ENCODE measurements around the gene DTD1. TPM values are rescaled to one million over a fixed set of nuclear protein-coding genes. Genes with fewer than 3 reads are reported as not detected.
A peak's percentile ranks its signal among the peaks of the same experiment; 100 is the strongest.

Gene DTD1, protein sequence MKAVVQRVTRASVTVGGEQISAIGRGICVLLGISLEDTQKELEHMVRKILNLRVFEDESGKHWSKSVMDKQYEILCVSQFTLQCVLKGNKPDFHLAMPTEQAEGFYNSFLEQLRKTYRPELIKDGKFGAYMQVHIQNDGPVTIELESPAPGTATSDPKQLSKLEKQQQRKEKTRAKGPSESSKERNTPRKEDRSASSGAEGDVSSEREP
- total RNA-seq (2014; rRNA removed; shearing (Covaris generic)), result 48.0 and 50.0 TPM in 2 replicates

DNA sequence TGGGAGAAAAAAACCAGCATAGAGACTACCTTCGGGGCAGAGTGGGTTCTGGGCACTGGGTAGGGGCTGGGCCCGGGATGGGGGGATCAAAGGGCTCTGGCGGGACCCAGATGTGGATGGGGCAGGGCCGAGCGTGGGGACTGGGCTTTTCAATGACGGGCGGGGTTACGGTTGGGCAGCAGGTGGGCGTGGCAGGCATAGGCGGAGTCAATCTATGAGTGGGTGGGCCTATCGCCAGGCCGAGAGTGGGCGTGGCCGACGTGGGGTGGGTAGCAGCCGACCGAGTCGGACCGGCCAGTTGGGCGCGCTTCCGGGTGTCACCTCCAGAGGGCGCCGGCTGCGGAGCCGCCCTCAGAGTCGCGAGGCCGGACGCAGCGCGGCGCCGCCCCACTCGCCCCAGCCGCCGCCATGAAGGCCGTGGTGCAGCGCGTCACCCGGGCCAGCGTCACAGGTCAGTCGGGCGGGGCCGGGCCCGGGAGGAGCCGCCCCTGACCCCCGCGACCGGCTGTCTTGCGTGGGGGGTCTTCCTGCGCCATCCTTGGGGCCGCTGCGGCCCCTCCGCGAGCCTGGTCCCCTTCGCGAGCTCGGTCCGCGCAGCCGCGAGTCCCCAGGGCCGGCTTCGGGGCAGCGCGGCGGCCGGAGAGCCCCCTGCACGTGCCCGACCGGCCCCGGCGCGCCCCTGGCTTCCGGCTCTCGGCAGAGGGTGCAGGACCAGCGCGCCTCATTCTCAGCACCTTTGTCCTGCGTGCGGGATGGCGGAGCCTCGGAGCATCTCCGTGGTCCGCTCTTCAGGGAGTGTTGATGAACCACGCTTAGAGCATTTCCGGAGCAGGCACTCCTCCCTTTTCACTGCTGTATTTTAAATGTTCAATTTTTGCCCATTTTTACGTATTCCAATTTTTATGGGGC is at the start of gene DTD1:
DTD1 (plus strand) TSS at position 390 of the 909 bp plus-strand sequence; CDS start at position 409, 19 bp downstream.
- peak; percentile 86 for DNase-seq (ENCODE audit: low spot score)

DNA sequence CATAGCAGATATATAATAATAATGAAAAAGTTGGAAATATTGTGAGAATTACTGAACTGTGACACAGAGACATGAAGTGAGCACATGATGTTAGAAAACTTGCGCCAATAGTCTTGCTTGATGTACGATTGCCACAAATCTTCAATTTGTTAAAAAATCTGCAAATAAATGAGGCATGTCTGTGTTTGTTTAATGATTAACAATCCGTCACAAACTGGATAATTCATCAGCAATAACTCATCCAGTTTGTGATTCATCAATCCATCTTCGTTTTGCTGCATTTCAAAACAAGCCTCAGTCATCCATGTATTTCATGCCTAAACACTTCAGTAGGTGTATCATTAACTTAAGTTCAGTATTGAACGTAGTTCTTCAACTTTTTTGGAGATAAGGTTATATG is 46.1 kb upstream of the DTD1 start:
- no peak for DNase-seq (ENCODE audit: low spot score)

DNA sequence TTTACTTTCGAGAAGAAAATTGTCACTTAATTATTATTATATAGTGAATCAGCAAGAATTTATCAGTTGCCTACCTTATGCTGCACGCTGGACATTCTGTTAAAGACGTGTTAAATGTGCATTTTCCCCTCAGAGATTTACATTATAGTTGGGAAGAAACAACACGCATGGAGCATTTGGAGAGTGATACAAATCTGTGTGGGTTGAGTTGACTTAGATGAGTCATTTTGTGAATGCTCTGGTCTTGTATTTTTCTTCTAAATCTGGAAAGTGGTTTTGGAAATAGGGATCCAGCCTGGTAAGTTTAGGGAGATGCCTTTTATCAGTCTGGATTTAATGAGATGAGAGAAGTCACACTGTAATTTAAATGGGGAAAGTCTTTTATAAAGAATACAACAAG is 44.6 kb upstream of the DTD1 start:
- DNase-seq (ENCODE audit: low spot score), result no peak

DNA sequence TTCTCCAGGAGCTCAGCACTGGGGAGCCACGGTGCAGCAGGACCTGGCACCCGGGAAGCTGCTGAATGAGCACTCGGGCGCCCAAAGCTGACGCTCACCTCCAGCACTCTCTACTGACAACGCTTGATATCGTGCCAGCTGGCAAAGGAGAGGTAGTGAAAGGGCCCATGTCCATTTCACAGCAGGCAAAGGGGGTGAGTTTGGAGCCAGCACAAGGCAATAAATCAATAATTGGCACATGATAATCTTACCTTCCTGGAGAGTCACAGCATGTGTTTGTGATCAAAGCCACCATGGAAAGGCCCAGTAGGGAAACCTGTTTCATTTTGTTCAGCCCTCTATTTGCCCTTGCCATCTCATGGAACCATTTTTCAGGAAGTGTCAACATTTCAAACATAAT is 43.9 kb upstream of the DTD1 start:
- no peak for DNase-seq (ENCODE audit: low spot score)

DNA sequence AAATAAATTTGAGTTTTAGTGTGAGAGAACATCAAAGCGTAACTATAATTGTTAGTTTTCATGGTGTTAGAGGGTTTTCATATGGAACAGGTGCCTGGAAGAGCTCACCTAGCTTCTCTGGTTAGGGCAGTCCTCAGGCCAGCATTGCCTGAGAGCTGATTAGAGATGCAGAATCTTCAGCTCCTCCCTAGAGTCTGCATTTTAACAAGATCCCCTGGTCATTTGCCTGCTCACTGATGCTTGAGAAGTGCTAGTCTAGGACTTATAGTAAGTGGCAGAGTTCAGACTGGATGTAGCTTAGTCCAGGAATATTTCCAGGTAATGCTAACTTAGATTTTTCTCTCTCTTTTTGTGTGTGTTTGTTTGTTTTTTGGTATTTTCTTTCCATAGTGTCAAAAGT is 42.3 kb upstream of the DTD1 start:
- no peak for DNase-seq (ENCODE audit: low spot score)

DNA sequence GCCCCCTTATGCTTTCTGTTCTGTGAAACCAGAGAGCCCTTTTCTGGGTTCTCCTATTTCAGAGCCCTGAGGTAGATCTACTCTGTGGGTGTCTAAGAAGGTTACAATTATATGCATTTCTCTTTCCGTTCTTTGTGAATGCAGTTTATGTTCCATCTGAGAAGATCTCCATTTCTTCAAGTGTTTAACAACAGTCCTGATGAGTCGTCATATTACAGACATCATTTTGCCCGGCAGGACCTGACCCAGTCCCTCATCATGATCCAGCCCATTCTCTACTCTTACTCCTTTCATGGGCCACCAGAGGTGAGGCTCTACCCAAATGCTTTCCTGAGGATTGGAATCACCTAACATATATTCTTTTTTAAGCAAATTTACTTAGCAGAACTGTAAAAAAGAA is 39.4 kb upstream of the DTD1 start:
- DNase-seq (ENCODE audit: low spot score), result no peak

DNA sequence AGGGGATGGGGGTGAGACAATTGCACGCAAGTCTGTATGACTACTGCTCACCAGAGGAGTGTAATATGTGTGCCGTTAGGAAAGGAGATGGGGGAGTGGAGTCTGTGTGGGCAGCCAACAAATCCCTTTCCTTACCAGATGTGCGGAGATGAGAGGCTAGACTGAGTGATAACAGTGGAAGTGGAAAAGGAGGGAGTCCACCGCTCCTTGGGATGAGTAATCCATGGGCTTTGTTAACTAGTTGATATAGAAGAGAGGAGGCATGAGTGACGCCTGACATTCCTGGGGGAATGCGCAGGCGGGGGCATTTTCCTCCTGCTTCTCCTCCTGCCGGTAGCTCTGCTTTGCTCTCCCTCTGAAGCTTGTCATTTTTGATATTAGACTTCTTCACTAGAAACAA is 34.1 kb upstream of the DTD1 start:
- DNase-seq (ENCODE audit: low spot score), result no peak

DNA sequence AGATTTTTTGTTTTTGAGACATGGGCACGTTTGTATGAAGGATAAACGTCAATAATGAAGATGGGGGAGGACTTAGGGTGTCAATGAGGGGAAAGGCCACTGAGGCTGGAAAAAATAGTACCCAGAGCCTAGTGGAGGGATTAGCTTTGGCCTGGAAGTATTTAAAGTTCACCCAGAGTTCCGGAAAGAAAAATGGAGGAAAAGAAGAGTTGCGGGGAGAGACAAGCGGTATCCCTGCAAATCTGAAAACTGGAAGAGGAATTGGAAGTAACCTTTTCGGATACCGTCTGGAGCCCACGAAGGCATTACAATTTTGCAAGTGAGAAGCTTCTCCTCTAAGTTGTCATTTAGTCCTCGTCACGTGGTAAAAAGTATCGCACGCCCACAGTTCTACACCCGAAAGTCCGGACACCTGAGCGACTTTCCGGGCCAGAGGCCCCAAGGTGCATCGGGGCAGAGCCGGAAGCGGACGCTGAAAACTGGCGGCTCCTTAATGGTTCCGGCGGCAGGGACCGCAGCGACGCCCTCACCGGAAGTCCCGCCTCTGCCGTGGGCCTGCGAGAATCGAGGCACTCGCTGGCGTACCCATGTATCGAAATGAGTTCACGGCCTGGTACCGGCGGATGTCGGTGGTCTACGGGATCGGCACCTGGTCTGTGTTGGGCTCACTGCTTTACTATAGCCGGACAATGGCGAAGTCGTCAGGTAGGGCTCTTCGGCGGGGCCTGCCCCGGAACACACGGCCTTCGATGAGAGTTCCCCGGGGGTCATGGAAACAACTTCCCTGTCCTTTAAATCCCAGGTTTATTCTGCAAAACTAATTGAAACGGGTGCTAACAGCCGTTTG is 20.7 kb upstream of the DTD1 start, which contains the start of gene SMIM26:
SMIM26 (plus strand) TSS at position 541 of the 847 bp plus-strand sequence; CDS start at position 588, 47 bp downstream.
- DNase-seq (ENCODE audit: low spot score), result peak; percentile 96

DNA sequence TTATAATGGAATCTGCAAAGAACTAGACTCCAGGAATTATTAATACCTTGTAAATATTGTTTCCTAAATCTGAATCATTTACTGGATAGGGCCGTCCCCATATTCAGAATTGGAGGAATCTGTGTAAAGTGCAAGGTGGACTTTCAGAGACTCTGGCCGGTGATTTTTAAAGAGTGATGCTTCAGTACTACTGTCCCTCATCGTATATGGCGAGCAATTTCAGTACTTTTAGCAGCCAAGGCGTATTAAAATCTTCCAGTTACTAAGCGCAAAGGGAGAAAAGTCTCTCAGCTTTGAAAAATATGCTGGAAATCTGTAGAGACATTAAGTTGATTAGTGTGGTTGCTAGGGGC is 20.1 kb upstream of the DTD1 start:
- DNase-seq (ENCODE audit: low spot score), result no peak

DNA sequence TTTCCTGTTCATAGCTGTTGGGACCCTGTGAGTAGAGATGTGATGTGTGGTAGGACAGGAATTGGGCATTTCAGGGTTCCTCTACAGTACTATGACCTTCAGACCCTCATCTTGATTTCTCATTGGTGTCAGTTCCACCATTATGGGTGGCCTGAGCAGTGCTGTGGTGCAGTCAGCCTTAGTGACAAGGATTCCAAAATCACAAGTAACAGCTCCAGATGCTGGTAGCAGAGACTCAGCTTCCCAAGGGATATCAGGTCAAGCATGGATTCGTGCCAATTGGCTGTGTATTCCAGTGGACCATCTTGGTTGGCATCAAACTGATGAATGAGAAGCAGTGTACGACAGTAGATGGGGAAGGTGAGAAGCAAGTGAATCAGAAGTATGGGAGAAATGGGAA is 16.8 kb upstream of the DTD1 start:
- no peak for DNase-seq (ENCODE audit: low spot score)

DNA sequence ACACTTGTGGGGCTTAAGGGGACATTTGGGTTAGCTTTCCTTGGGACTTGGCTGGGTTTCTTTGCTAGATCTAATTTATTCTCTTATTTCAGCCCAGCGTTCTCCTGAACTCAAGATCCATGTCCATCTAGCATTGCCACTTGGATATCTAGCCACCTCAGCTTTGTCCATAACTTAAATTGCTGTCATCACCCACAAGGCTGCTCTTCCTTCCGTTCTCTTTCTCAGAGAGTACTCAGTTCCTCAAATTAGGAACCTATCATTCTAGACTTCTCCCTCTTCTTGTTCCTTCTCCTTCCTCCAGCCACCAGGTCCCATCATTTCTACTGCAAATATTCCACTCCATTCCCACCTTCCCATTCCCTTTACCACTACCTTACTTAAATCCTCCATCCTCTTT is 16.3 kb upstream of the DTD1 start:
- no peak for DNase-seq (ENCODE audit: low spot score)

DNA sequence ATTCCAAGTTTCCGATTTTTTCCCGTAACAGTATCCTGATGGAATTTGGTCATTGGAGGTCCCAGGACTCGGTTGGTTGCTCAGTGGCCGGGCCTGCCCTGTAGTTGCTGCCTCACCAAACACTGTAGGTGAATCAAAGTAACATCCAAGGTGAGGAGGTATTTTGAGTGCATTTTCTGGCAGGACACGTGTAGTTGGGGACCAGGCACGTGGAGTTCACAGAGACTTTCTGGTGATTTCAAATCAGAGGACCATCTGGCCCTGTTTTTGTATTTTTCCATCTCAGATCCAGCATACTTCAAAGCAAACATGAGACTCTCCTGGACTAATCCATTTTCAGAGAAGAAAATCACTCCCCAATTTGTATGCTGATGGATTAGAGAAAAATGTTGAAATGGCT is 9.9 kb upstream of the DTD1 start:
- DNase-seq (ENCODE audit: low spot score), result no peak

DNA sequence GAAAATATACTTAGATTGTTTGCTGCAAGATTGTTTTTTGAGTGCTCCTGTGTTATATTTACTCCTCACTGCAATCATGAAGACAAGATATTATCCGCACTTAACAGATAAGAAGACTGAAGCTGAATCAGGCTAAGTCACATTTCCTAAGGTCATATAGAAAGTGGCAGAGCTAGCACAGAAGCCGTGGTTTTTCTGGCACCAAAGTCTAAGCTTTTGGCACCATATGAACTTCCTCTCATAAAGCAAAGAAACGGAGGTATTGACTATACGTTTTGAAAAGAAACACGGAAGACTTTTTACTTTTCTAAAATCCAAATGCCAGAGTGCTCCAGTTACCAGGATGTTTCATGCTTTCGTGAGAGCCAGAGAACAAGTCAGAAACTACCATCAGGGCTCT is 9.3 kb upstream of the DTD1 start:
- no peak for DNase-seq (ENCODE audit: low spot score)

DNA sequence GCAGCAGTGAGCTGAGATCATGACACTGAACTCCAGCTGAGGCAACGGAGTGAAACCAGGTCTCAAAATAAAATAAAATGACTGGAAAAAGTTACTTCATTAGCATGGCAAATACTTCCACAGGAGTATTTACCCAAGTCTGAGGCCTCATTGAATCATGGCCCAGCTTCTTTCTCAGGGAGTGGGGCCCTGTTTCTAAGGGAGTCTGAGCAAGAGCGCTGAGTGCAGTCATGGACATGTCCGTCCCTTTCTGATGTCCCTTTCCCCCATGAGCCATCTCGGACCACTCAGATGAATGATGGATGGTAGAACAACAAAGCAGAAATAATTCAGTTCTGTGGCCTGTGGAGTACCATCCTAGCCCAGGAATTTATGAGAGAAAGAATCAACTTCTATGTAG is 7.8 kb upstream of the DTD1 start:
- no peak for DNase-seq (ENCODE audit: low spot score)

DNA sequence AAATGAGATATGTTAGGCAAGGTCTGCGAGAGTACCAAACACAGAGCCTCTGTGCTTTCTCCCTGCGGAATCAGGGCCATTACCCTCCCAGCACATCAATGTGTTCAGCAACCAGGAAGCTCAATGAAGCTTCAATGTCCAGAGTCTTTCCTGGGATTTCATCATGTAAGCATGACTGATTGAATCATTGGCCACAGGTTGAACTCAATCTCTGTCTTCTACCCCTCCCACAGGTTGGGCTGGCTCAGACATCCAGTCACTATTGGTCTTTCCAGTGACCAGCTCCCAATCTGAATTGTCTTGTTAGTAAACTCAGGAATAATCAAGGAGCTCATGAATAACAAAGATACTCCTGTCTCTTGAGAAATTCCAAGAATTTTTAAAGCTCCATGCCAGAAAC is 2.7 kb upstream of the DTD1 start:
- peak; percentile 20 for DNase-seq (ENCODE audit: low spot score)

DNA sequence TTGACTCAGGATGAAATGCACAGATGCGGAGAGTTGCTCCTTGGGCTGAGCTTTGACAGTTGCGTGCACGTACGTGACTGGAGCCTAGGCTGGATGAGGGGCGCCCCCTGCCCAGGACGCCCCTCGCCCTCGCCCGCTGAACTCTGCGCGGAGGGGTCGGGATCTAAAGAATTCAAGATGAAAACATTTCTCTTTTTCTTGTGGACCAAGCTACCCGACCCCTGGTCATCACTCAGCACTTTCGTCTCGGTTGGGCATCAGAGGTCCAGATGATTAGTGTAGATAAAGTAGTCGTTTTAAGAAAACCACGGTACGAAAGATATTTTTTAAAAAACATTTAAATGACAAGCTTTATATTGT is 700 bp downstream of the DTD1 start:
- DNase-seq (ENCODE audit: low spot score), result no peak

DNA sequence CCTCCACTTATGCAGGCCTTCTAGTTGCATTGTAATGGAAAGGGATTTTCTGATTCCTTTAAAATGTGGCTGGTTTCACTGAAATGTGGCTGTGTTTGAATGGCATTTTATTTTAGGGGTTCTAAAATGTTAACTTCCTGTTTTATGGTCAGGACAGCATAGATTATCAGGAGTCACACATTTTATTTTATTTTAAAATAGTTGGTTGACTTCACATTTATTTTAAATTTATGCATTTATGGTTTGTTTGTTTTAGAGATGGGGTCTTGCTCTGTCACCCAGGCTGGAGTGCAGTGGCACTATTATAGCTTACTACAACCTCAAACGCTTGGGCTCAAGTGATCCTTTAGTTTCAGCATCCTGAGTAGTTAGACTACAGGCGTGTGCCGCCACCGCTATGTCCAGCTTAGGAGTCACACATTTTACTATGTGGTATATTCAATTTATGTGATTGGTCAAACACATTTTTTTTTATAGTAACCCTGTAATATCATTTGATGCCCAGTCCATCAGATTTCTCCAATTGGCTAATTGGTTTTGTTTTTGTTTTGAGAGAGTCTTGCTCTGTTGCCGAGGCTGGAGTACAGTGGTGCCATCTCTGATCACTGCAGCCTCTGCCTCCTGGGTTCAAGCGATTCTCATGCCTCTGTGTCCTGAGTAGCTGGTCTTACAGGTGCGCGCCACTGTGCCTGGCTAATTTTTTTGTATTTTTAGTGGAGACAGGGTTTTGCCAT is 2.3 kb downstream of the DTD1 start:
- DNase-seq (ENCODE audit: low spot score), result no peak

DNA sequence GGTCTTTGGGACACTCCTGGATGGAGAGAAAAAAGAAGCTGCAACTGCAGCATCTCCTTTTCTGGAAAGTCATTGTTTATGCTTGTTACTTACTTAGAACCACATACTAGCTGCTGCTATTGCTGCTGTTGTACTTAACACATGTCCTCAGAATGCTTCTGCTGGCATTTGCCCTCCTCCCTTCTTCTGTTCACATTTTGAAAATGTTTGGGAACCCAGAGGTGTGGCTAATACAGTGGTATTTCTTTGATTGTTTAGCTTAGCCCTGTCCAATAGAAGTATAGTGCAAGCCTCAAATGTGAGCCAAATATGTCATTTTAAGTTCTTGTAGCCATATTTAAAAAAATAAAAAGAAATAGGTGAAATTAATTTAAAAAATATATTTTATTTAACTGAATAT is 8.4 kb downstream of the DTD1 start:
- DNase-seq (ENCODE audit: low spot score), result no peak

DNA sequence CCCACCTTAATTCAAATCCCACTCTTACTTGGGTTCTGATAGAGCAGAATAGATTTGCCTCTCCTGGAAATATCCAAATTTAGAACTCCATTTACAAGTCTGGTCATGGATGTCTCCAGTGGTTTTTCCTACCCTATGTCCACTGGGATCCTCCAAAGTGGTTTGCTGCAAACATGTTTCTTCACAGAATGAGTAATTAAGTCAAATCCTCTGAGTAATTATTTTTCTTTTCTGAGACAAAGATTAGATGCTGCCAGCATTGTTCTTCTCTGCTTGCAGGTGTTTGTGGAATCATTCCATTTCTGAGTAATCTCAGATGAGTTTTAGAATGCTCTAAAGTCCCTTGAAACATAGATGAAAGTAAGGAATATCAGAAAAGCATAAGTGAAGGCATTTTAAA is 21.9 kb downstream of the DTD1 start:
- DNase-seq (ENCODE audit: low spot score), result no peak

DNA sequence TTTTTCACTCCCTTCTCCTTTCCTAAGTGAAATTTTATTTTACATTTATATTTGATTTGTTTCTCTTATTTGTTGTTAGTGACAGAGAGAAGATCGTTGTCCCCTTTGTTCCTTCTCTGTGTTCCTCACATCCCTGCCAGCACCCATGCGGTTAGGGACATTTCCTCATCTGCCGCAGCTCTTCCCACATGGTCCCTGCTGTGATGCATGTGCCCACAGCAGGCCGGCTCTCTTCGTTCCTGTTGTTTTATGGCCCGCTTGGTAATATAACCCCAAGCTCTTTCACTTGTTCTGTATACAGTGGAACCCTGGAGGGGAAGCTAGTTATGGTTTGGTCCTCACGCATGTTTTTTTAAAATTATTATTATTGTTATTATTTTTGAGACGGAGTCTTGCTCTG is 23.6 kb downstream of the DTD1 start:
- DNase-seq (ENCODE audit: low spot score), result no peak

DNA sequence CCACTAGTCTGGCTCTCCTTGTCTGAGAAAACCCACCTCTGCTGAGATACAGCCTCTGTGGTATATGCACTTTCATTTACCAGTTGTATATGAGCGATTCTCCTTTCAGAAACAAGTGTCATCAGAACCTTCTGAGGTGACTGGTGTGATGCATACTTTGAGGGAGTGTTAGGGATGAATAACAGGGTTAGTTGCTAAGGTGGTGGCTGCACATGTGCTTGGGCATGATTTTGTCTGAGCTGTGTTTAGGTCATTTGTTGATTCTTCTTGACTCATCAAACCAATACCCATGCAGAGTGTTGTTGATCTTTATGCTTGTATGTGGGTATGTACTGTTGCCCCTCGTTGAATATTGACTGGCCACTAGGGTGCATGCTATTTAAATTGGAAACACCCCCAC is 25.7 kb downstream of the DTD1 start:
- no peak for DNase-seq (ENCODE audit: low spot score)

DNA sequence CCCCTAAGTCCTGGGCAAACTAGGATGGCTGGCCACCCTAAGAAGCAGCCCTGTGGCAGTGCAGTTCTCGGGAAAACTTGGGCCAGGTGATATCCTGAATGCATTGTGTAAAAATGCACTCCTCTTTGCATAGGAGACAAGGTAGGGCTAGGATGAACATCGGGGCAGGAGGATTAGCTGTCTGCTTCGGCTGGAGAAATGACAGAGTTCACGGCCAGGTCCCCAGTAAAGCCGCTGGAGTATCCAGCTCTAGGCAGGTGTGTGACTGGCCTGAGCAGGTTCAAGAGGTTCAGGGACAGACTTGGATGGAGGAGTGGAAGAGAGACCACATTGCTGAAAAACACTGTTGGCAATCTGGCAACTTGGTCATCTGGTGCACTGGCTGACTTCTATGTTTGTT is 26.4 kb downstream of the DTD1 start:
- DNase-seq (ENCODE audit: low spot score), result no peak
